Activated CD8-positive, alpha-beta memory T cell treated with anti-CD3 and anti-CD28 coated beads for 24 hours (primary cell): ENCODE results near the gene HNRNPD.
"Not testable (repeated sequence)": the region's sequence is repeated elsewhere in the genome, so short reads cannot be mapped to it uniquely, and the experiment has no call there.

ENCODE experiments used
- DNase-seq: peaks from one replicate; pipeline ENCODE4 v3.0.0-alpha.2; 2020

HNRNPD gene

DNA sequence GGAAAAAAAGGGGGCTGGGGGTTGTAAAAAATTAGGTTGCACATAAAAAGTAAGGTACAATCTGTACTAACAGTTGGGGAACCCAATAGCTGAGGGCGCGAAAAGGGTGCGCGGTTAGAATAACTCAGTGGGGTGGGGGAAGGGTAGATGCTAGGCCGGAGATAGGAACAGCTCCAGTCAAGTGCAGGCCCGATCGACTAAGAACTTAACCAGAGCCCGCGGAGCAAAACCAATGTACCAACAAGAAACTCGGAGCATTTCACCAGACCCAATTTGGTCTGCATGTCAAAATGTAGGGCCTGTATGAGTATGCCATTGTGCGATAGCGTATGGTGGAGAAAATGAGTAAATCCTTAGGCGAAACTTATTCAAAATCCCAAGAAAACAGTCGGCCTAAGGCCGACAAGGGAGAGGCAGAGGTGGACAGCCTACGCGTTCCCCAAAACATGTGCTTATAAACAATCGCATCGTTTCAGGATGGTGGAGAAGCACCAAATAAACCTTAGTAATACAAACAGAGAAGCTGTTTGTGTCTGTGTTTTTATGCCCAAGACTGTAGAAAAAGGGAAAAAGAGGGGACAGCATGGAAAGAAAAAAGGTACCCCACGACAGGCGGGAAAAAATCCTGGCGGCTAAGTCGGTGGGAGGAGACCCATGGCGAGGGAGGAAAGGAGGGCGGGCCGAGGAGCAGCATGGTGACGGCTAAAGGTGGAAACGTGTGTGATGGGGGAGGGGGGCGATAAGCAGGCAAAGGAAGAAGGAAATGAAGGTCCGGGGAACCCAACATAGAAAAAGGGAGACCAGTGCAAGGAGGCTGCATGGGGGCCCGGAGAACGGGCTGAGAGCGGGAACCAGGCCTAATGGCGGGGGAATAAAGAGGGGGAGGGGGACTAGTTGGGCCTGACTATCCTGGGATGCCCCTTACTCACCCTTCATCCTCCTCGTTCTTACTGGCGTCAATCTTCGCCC lies 990 bp downstream of the HNRNPD start:
- peak; percentile 86 for DNase-seq

DNA sequence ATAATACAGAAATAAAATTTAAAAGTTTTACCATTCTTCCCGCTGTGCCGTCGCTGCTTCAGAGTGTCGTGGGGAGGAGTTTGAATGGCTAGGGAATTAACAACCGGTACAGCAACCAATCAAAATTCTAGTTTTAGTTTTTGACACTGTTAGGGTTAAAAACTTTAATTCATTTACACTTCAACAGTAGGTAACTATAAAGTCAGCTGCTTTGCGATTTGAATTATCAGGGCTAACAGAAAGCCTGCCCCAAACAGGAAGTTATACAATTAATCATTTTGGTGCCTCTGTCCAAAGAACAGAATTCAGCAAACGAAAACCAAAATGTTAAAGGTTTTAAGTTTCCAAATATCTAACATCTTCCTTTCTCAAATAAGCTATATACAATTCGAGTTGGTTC lies 2.3 kb downstream of the HNRNPD start:
- DNase-seq: no peak

DNA sequence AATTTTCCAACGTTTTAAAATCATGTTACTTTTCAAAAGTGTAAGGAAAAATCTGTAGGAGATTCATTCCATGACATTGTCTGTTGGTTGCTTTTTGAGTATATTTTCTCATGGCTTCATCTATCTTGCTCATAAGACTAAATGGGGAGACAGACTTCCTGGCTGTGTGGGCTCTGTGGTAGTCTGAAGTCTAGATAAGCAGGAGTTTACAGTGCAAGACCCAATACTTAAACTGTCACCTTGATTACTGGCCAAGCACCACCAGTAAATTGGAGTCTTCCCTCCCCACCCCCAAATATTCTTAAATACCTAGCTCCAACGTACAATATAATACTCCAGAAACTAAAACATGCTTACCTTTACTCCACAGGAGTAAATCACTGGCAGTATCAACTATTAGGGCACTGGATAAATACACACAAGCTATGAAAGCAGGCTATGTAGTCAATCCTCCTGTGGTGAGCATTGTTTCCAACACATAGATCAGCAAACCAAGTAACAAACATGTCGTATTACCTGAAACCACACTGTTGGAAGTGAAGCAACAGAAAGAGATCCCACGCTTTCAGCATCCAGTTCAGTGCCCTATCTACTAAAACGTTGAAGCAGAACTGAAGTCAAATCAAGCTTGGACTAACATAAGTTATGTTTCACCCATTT lies 6.2 kb downstream of the HNRNPD start:
- DNase-seq: no peak

DNA sequence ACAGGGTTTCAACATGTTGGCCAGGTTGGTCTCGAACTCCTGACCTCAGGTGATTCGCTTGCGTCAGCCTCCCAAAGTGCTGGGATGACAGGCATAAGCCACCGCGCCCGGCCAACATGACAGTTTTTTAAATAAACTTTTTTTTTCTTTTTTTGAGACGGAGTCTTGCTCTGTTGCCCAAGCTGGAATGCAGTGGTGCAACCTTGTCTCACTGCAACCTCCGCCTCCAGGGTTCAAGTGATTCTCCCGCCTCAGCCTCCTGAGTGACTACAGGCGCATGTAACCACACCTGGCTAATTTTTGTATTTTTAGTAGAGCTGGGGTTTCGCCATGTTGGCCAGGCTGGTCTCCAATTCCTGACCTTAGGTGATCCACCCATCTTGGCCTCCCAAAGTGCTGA lies 7.4 kb downstream of the HNRNPD start:
- not testable (repeated sequence) for DNase-seq

DNA sequence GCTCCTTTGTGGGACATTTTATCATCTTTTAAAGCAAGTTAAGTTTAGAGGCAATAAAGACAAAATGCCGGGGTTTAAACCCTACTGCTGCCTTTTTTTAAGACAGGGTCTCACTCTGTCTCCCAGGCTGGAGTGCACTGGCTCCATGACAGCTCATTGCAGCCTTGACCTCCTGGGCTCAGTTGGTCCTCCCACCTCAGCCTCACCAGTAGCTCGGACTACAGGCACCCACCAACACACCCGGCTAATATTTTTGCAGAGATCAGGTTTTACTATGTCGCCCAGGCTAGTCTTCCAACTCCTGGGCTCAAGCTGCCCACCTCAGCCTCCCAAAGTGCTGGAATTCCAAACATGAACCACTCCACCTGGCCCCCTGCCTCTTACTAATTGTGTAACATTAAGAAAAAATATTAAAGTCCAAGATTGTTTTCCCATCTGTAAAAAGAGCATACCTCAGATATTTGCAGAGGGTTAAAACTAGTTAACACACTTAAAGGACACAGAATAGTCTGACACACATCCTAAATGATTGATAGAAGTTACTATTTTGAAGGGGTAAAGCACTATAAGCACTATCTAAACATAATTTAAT lies 9.8 kb downstream of the HNRNPD start:
- DNase-seq: no peak

DNA sequence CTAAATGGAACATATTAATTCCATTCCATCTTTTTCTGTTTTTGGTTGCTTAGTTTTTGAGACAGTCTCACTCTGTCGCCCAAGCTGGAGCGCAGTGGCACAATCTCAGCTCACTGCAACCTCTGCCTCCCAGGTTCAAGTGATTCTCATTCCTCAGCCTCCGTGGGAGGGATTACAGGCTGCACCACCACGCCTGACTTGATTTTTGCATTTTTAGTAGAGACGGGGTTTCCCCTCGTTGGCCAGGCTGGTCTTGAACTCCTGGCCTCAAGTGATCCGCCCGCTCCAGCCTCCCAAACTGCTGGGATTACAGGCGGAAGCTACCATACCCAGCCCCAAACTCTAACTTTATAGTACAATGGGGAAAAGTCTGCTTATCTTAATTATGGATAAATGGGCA lies 11.2 kb downstream of the HNRNPD start:
- no peak for DNase-seq

DNA sequence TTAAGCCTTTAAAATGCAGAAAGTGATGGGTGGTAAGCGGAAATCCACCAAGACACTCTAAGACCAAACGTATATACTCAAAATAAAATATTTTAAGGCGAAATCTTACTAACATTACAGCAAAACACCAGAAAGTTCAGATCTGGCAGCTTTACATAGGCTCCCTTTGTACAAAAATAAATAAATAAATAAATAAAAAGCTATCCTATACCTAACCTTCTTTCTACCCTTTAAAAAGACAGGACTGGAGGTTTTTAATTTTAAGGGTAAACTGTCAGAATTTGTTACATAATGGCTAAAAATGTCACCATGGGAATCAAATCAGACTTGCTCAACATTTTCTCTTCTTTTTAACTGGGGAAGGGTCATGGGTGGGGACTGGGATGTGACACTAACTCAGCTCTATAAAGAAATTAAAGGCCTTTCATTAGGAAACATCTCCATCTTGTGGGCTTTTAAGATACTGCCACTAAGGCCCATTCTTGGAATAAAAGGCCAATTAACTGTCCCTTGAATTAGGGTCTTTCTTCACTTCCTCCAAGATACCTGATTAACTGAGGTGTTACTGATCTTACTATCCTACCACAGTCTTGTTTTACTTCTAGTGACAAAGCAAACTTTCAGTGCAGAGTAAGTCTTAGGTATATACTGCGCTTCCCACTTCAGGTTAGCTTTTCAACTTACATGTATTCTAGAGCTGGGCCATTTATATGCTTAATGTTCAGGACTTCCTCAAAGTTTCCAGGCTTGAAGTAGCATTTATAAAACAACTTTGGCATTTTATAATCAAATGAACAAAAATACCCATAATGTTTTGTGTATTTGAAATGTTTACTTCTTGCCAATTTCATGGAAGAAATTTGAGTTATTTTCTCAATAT lies 13.3 kb downstream of the HNRNPD start:
- no peak for DNase-seq

DNA sequence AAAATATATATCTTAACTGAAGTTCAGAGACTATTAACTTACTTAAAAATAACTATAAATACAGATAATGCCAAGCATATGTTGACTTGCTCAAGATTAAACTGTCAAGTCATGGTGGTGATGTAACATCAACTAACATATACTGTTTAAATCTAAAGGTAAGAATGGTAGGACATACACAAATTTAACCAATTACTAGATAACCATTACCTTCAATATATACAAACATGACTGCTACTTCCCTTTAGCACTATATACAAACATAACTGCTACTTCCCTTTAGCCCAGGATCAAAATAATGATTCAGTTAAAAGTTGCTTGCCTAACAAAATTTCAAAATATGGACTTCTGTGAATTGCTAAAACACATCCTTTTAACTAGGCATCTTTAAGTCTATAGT lies 14.9 kb downstream of the HNRNPD start:
- DNase-seq: no peak

DNA sequence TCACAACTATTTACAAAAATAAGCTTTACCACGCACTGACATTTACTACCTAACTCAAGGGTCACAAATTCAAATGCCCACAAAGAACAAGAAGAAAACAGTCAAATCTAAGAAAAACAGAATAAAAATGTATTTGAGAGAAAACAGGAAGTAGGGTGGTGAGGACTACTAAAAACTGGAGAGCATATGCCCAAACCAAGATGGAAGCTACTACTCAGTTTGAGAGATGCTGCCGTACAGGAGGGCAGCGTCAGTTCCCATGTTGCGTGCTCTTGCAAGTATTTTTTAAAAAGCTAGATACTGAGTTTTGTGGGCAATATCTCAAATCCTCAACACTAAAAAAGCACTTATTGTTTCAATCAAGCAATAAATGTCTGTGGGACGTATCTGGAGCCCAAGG lies 16.2 kb downstream of the HNRNPD start:
- no peak for DNase-seq

DNA sequence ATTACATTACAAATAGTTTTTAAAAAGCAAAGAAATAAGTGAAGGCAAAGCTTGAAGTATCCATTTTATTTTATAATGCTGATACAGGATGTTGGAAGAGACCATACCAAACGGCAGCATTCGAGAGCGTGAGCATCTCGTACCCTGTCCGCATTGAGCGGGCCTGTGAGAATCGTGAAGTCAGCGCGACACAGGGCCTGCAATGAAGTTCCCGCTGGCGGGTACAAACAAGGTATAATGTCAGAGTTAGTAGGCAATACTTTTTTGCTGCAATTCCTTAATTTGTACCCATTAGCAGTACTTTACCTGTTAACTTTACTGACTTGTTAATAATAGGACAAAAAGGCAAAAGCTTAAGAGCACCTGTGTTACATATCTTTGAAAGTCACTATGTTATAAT lies 19.0 kb downstream of the HNRNPD start:
- DNase-seq: no peak

DNA sequence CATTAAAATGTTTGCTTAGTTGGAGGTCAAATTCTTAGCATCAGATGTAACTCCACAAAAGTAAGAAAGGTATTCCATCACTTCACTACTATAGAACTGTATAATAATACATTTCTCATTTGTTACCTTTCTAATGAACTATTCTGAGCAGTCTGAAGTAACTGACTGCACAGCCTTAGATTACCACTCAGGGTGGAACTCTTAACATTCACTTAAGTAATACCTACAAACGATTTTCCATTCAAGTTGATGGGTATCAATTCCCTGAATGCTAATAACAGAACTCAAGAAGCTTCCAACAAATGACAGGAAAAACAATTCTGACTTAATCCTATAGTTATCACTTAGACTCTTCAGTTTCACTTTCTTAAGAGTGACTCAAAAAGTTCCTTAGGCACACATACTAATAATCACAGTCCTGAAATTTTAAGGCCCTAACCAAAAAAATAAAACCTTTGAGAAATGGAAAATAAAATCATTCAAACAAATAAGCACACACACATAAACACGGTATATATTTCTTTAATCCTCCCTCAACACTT lies 20.9 kb downstream of the HNRNPD start:
- no peak for DNase-seq

DNA sequence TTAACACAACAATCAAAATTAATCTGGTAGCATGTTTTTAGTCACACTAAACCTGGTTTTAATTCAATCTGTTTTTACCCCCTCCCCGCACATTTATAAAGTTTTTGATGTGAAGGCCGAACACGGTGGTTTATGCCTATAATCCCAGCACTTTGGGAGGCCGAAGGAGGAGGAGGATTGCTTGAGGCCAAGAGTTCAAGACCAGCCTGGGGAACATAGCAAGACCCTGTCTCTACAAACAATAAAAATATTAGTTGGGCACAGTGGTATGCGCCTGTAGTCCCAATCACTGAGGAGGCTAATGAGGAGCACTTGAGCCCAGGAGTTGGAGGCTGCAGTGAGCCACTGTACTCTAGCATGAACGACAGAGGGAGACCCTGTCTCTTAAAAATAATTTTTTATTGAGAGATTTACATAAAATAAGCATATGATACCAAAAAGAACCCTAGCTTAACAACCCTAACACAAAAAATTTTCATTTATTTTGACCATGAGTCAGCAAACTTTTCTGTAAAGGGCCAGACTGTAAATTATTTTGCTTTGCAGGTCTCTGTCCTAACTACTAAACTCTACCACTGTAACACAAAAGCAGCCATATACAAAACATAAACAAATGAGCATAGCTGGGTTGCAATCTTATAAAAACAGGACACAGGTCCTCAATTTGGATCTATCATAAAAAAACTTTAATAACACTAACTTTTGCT lies 21.5 kb downstream of the HNRNPD start:
- no peak for DNase-seq

DNA sequence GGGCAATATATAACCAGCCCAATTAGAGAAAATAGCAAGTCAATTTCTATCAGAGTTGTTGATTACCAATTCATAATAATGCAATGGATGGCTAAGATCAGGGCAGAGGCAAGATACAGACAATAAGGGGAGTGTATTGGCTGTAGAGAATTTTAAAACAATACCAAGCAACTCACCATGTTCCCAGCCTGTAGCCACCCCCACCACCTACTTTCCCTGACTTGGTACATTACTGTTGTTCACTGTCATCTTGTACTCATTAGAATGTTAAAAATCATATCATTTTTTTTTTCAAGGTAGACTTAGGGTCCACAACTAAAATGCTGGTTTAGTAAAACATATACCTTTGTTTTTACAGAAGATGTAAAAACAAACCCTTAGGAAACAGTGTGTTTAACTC lies 27.7 kb downstream of the HNRNPD start:
- no peak for DNase-seq

DNA sequence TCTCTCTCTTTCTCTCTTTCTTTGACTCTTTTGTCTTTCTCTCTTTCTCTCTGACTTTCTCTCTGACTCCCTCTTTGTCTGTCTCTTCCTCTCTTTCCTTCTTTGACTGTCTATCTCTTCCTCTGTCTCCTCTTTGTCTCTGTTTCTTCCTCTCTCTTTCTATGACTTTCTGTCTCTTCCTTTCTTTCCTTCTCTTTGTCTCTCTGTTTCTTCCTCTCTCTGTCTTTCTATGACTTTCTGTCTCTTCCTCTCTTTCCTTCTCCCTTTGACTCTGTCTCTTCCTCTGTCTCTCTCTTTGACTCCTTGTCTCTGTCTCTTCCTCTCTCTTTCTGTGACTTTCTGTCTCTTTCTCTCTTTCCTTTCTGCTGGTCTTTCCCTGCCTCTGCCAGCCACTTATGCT lies 38.7 kb downstream of the HNRNPD start:
- no peak for DNase-seq

DNA sequence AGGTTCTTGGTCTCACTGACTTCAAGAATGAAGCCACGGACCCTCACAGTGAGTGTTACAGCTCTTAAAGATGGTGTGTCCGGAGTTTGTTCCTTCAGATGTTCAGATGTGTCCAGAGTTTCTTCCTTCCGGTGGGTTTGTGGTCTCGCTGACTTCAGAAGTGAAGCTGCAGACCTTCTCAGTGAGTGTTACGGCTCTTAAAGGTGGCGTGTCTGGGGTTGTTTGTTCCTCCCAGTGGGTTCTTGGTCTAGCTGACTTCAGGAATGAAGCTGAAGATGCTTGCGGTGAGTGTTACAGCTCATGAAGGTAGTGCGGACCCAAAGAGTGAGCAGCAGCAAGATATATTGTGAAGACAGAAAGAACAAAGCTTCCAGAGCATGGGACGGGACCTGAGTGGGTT lies 40.1 kb downstream of the HNRNPD start:
- not testable (repeated sequence) for DNase-seq

DNA sequence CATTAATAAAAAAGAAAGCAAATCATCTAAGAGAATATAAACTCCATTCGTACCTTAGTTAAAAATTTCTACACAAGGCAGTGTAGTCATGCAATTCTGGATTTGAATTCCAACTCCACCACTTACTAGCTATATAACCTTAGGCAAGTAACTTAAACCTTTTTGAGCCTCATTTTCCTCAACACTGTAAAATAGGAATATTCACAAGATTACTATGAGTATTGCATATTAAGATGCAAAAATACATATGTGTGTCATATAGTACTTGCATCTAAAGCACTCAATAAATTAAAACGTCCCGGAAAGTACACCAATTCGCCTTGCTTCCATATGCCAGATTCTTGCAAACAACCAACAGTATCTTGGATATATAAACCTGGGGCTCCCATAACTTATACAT lies 42.0 kb downstream of the HNRNPD start:
- no peak for DNase-seq

DNA sequence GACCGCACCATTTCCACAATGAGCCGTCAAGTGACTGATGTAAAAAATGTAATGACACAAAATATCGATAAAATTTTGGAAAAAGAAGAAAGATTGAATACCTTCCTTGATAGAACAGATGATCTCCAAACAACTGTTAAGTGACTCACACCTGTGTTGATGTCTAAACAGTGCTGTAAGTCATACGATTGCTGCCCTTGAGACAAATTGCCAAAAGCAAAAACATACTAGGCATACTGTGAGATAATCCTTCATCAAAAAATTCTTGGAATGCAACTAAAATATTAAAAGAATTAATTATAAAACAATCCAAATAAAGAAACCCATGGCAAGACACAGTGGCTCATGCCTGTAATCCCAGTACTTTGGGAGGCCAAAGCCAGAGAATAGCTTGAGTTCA lies 53.4 kb downstream of the HNRNPD start:
- no peak for DNase-seq

DNA sequence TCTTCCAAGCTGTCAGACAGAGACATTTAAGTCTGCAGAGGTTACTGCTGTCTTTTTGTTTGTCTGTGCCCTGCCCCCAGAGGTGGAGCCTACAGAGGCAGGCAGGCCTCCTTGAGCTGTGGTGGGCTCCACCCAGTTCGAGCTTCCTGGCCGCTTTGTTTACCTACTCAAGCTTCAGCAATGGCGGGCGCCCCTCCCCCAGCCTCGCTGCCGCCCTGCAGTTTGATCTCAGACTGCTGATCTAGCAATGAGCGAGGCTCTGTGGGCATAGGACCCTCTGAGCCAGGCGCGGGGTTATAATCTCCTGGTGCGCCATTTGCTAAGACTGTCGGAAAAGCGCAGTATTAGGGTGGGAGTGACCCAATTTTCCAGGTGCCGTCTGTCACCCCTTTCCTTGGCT lies 70.7 kb downstream of the HNRNPD start:
- not testable (repeated sequence) for DNase-seq
